GM21717 (cell line): ENCODE results near the gene HEMGN.
A peak's percentile ranks its signal among the peaks of the same experiment; 100 is the strongest.
"Not testable (repeated sequence)": the region's sequence is repeated elsewhere in the genome, so short reads cannot be mapped to it uniquely, and the experiment has no call there.

Experiments
- ATAC-seq: cut with Tn5 transposase; IDR thresholded peaks from one replicate; pipeline ENCODE4 v1.9.1; 2021; ENCODE audit warnings: mild to moderate bottlenecking, moderate library complexity; ENCODE audit not compliant: unreplicated experiment

The HEMGN gene

GRCh38 chr9:97938081-97938644 lies at the start of gene HEMGN:
TSS of gene HEMGN (minus strand) at chr9:97938172. CDS start at chr9:97938136, 36 bp downstream.
- no peak for ATAC-seq

- no peak for ATAC-seq
Measured at GRCh38 chr9:97987487-97987886, 49.5 kb upstream of the HEMGN start.

GRCh38 chr9:97985058-97985861 lies 47.3 kb upstream of the HEMGN start:
- peak; percentile 17 for ATAC-seq

- peak; percentile 32 for ATAC-seq
Measured at GRCh38 chr9:97984188-97985057, 46.5 kb upstream of the HEMGN start.

- ATAC-seq = peak; percentile 8
Measured at GRCh38 chr9:97983589-97984187, 45.7 kb upstream of the HEMGN start.

- peak; percentile 68 for ATAC-seq
Measured at GRCh38 chr9:97982683-97983588, 45.0 kb upstream of the HEMGN start, which contains the start of gene ANP32B. TSS of gene ANP32B (plus strand) at chr9:97983341. CDS start at chr9:97983556, 215 bp downstream.

GRCh38 chr9:97981846-97982682 lies 44.1 kb upstream of the HEMGN start:
- no peak for ATAC-seq

- no peak for ATAC-seq
Measured at GRCh38 chr9:97980918-97981845, 43.2 kb upstream of the HEMGN start.

- ATAC-seq = no peak
Measured at GRCh38 chr9:97980479-97980803, 42.5 kb upstream of the HEMGN start.

- ATAC-seq = no peak
Measured at GRCh38 chr9:97979788-97980478, 42.0 kb upstream of the HEMGN start.

- ATAC-seq = no peak
Measured at GRCh38 chr9:97978371-97979130, 40.6 kb upstream of the HEMGN start.

- not testable (repeated sequence) for ATAC-seq
Measured at GRCh38 chr9:97976633-97977032, 38.7 kb upstream of the HEMGN start.

GRCh38 chr9:97975376-97975775 lies 37.4 kb upstream of the HEMGN start:
- no peak for ATAC-seq

- ATAC-seq = no peak
Measured at GRCh38 chr9:97972753-97973152, 34.8 kb upstream of the HEMGN start.

GRCh38 chr9:97970165-97970564 lies 32.2 kb upstream of the HEMGN start:
- ATAC-seq = no peak

GRCh38 chr9:97969014-97969413 lies 31.0 kb upstream of the HEMGN start:
- ATAC-seq = no peak

GRCh38 chr9:97966493-97966892 lies 28.5 kb upstream of the HEMGN start:
- ATAC-seq = no peak
